ENCODE measurements around the gene LRRFIP1. TPM values are rescaled to one million over a fixed set of nuclear protein-coding genes. Genes with fewer than 3 reads are reported as not detected.

The LRRFIP1 gene
- total RNA-seq, 1 donor from 2014 or later = 40.7 TPM

- Mint-ChIP-seq H3K27ac (peak overlapping the region; percentile 2), H3K27me3 (ENCODE audit: insufficient read depth, low read depth) (peaks cover 14% of the 10 kb centered on the region), H3K4me1 (peaks cover 61% of the 10 kb centered on the region), H3K4me3 (peak overlapping the region; percentile 83), H3K9me3 (peaks cover 2% of the 10 kb centered on the region), H3K36me3 (no peaks in the 10 kb centered on the region)
- peak overlapping the region; percentile 96 for H3K4me2 ChIP-seq
- peaks cover 46% of the 10 kb centered on the region for H3K27me3 ChIP-seq
- H3F3A ChIP-seq (ENCODE audit: low read depth) = peaks cover 4% of the 10 kb centered on the region
- peaks cover 43% of the 10 kb centered on the region for H4K20me1 ChIP-seq (ENCODE audit: low read depth)
- H3K4me3 ChIP-seq = peak overlapping the region; percentile 97
- no peak for DNase-seq (ENCODE audit: low spot score)
- no peak overlapping the region for H2AFZ ChIP-seq (replicated peaks)
- H3K9ac ChIP-seq = no peak overlapping the region
- no peaks in the 10 kb centered on the region for H3K36me3 ChIP-seq
- peaks cover 6% of the 10 kb centered on the region for H3K4me1 ChIP-seq
- peaks cover 13% of the 10 kb centered on the region for H3K79me2 ChIP-seq (ENCODE audit: low read depth)
- H3K27ac ChIP-seq = no peak overlapping the region
- no peak for TF ChIP-seq EZH2 (IDR thresholded peaks at IDR 0.05)
- no peak for TF ChIP-seq CTCF (IDR thresholded peaks at IDR 0.05)
- no peak for TF ChIP-seq EZH2phosphoT487 (IDR thresholded peaks at IDR 0.05)
- no peaks in the 10 kb centered on the region for H3K9me3 ChIP-seq (ENCODE audit: low read depth)
These were observed 66.1 kb downstream of the LRRFIP1 start for GRCh38 chr2:237693291-237693994.

- Histone ChIP-seq H3K4me1 (peaks cover 6% of the 10 kb centered on the region), H3F3A (ENCODE audit: low read depth) (peaks cover 4% of the 10 kb centered on the region), H4K20me1 (ENCODE audit: low read depth) (peaks cover 44% of the 10 kb centered on the region), H3K79me2 (ENCODE audit: low read depth) (peaks cover 13% of the 10 kb centered on the region), H3K27me3 (peaks cover 46% of the 10 kb centered on the region), H3K4me3 (no peak overlapping the region), H3K9ac (no peak overlapping the region), H2AFZ (replicated peaks) (no peak overlapping the region), H3K36me3 (no peaks in the 10 kb centered on the region), H3K4me2 (no peak overlapping the region), H3K9me3 (ENCODE audit: low read depth) (no peaks in the 10 kb centered on the region), H3K27ac (no peak overlapping the region)
- no peak for TF ChIP-seq EZH2 (IDR thresholded peaks at IDR 0.05)
- no peak for TF ChIP-seq EZH2phosphoT487 (IDR thresholded peaks at IDR 0.05)
- TF ChIP-seq CTCF (IDR thresholded peaks at IDR 0.05) = no peak
- H3K27me3 Mint-ChIP-seq (ENCODE audit: insufficient read depth, low read depth) = peaks cover 14% of the 10 kb centered on the region
- peaks cover 63% of the 10 kb centered on the region for H3K4me1 Mint-ChIP-seq
- peak overlapping the region; percentile 61 for H3K4me3 Mint-ChIP-seq
- no peak overlapping the region for H3K27ac Mint-ChIP-seq
- no peaks in the 10 kb centered on the region for H3K9me3 Mint-ChIP-seq
- no peaks in the 10 kb centered on the region for H3K36me3 Mint-ChIP-seq
- DNase-seq (ENCODE audit: low spot score) = no peak
These were observed 67.2 kb downstream of the LRRFIP1 start for GRCh38 chr2:237694415-237695194.

GRCh38 chr2:237695201-237695780 lies 67.9 kb downstream of the LRRFIP1 start:
- DNase-seq (ENCODE audit: low spot score) = no peak
- H3K4me3 Mint-ChIP-seq = no peak overlapping the region
- Histone ChIP-seq H3K79me2 (ENCODE audit: low read depth) (peaks cover 13% of the 10 kb centered on the region), H3K4me2 (no peak overlapping the region), H3K4me1 (peaks cover 6% of the 10 kb centered on the region), H3K27me3 (peaks cover 40% of the 10 kb centered on the region), H4K20me1 (ENCODE audit: low read depth) (peaks cover 45% of the 10 kb centered on the region), H3K36me3 (no peaks in the 10 kb centered on the region), H3K9me3 (ENCODE audit: low read depth) (no peaks in the 10 kb centered on the region), H3K27ac (no peak overlapping the region), H3K9ac (no peak overlapping the region), H3F3A (ENCODE audit: low read depth) (no peaks in the 10 kb centered on the region), H3K4me3 (no peak overlapping the region), H2AFZ (replicated peaks) (no peak overlapping the region)
- no peaks in the 10 kb centered on the region for H3K36me3 Mint-ChIP-seq
- TF ChIP-seq EZH2phosphoT487 (IDR thresholded peaks at IDR 0.05) (no peak), EZH2 (IDR thresholded peaks at IDR 0.05) (no peak), CTCF (IDR thresholded peaks at IDR 0.05) (no peak)
- H3K27ac Mint-ChIP-seq = no peak overlapping the region
- H3K4me1 Mint-ChIP-seq = peaks cover 65% of the 10 kb centered on the region
- peaks cover 8% of the 10 kb centered on the region for H3K27me3 Mint-ChIP-seq (ENCODE audit: insufficient read depth, low read depth)
- no peaks in the 10 kb centered on the region for H3K9me3 Mint-ChIP-seq

Data from neural progenitor cell (in vitro differentiated cells).